OCI-LY3 (cell line): ENCODE data around the gene MYO16.

ENCODE experiments used
- CTCF ChIP-seq: fragments of 200-600, 300-600 bp; sonication (generic); IDR thresholded peaks from 2 replicates; pipeline ENCODE4 v1.5.1; 2014; ENCODE audit warnings: antibody characterized with exemption, low read length, low read depth
- EZH2phosphoT487 ChIP-seq: fragments of 200-600 bp; shearing (Covaris generic); IDR thresholded peaks from 2 replicates; pipeline ENCODE4 v1.6.1; 2018; ENCODE audit warnings: antibody characterized with exemption, mixed run types, low read depth

- TF ChIP-seq CTCF: no peak
- TF ChIP-seq EZH2phosphoT487: no peak
Observed at GRCh38 chr13:109110159-109110558, 480.7 kb downstream of the MYO16 start.
